NB4 (cell line): ENCODE results near the gene PRDM1.

Experiments
- MYC ChIP-seq: IDR thresholded peaks from 2 replicates; pipeline ENCODE4 v1.6.1; 2011; ENCODE audit warnings: low read depth, low read length
- POLR2A ChIP-seq: IDR thresholded peaks from 2 replicates; pipeline ENCODE4 v1.6.1; 2011; ENCODE audit warnings: mild to moderate bottlenecking; ENCODE audit not compliant: insufficient read length; ENCODE audit errors: extremely low read depth
- TF ChIP-seq, protein P1 (sequence below): IDR thresholded peaks from one replicate; pipeline ENCODE4 v1.5.1; 2012; ENCODE audit warnings: low read depth, low read length
- TF ChIP-seq, protein P2 (sequence below): IDR thresholded peaks from 2 replicates; pipeline ENCODE4 v1.6.1; 2011; ENCODE audit warnings: low read depth, low read length

DNA sequence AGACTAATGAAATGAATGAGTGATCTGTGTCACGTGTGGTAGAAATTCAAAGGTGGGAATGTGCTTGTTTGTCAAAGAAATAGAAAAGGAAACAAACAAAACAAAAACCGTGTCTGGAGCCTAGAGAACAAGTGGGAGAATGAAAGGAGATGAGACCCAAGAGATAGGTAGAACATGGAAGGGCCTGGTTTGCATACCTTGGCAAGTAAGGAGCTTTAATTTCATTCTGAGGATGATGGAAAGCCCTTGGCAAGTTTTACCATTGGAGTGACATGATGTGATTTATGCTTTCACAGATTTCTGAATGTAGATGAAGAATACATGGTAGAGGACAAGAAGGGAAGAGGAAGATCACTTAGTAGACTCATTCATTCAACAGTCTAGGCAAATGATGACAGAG lies 26.8 kb upstream of the PRDM1 start:
- TF ChIP-seq, protein P1, sequence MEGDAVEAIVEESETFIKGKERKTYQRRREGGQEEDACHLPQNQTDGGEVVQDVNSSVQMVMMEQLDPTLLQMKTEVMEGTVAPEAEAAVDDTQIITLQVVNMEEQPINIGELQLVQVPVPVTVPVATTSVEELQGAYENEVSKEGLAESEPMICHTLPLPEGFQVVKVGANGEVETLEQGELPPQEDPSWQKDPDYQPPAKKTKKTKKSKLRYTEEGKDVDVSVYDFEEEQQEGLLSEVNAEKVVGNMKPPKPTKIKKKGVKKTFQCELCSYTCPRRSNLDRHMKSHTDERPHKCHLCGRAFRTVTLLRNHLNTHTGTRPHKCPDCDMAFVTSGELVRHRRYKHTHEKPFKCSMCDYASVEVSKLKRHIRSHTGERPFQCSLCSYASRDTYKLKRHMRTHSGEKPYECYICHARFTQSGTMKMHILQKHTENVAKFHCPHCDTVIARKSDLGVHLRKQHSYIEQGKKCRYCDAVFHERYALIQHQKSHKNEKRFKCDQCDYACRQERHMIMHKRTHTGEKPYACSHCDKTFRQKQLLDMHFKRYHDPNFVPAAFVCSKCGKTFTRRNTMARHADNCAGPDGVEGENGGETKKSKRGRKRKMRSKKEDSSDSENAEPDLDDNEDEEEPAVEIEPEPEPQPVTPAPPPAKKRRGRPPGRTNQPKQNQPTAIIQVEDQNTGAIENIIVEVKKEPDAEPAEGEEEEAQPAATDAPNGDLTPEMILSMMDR, result no peak
- no peak for TF ChIP-seq POLR2A
- TF ChIP-seq MYC, result no peak
- TF ChIP-seq, protein P2, sequence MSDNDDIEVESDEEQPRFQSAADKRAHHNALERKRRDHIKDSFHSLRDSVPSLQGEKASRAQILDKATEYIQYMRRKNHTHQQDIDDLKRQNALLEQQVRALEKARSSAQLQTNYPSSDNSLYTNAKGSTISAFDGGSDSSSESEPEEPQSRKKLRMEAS, result no peak
